Measurements from ENCODE around the gene GPR141. TPM values are rescaled to one million over a fixed set of nuclear protein-coding genes. Genes with fewer than 3 reads are reported as not detected.

GPR141 gene
- total and polyA plus RNA-seq, 2 of the 13 experiments (the other 11 are each of a cell fraction or from before 2014, with no cell fraction given) = not detected

DNA sequence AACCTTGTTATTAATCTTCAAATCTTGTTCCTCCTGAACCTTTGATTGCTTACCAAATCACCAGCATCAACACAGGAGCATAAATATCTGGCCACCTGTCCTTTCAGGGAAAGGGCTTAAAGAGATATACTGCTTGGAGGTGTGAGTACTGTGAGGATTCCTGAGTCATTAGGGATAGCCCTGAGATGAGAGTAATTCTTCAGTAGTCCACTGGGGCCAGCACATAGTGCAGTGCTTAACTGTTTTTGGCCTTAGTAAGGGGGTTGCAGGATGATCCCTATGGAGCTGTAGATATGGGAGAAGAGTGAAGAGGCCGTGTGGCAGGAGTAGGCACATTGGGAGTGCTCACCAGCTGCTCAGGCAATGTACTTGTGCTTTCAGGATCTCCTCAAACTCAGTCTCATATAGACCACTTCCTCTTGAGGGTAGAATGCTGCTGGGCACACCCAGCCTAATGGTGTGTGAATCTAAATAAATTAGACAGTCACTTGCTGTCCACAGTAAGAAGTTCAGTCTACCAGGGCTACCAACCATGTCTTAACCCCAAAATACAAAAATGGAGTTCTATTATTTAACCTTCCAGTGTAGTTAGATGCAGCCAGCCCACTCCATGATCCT, 26.5 kb upstream of the GPR141 start:
- WGBS (ENCODE audit: low lambda C conversion rate) = 17% methylated on average over 1 of the region's 1 CpG
- POLR2A ChIA-PET = no interaction called here
- Histone ChIP-seq H3K27ac (ENCODE audit: extremely low read length, insufficient read depth, low read length) (no peak overlapping the region), H2AFZ (ENCODE audit: low read length) (no peak overlapping the region), H3K27me3 (ENCODE audit: control insufficient read depth in 1 of 2, insufficient read depth in 2 of 2, low read length in 2 of 2) (no peaks in the 10 kb centered on the region), H4K20me1 (ENCODE audit: insufficient read depth, low read length) (no peaks in the 10 kb centered on the region), H3K79me2 (ENCODE audit: insufficient read depth, low read length) (no peaks in the 10 kb centered on the region), H3K4me1 (ENCODE audit: insufficient read depth, low read length) (no peaks in the 10 kb centered on the region), H3K4me3 (replicated peaks in 1 of 3; ENCODE audit: insufficient read depth in 1 of 3, low read depth in 2 of 3, low read length in 3 of 3) (no peak overlapping the region), H3K9ac (ENCODE audit: insufficient read depth, low read depth, low read length) (no peak overlapping the region), H3K9me3 (ENCODE audit: low read length) (no peaks in the 10 kb centered on the region), H3K4me2 (ENCODE audit: low read depth, low read length) (no peak overlapping the region), H3K36me3 (replicated peaks in 1 of 2; ENCODE audit: control insufficient read depth in 1 of 2, insufficient read depth in 2 of 2, low read length in 2 of 2) (no peaks in the 10 kb centered on the region)
- BruUV-seq (replicated peaks) = no TSS peak
- intact Hi-C loops (cut with micrococcal nuclease; ENCODE audit: unreplicated experiment) = no loop called here
- CTCF ChIA-PET (ENCODE audit: low intra/inter-chr PET ratio, low total read pairs) = no interaction called here
- TF ChIP-seq NR2F2 (IDR thresholded peaks at IDR 0.05; ENCODE audit: borderline replicate concordance, low read depth) = no peak
- TF ChIP-seq, protein P1, sequence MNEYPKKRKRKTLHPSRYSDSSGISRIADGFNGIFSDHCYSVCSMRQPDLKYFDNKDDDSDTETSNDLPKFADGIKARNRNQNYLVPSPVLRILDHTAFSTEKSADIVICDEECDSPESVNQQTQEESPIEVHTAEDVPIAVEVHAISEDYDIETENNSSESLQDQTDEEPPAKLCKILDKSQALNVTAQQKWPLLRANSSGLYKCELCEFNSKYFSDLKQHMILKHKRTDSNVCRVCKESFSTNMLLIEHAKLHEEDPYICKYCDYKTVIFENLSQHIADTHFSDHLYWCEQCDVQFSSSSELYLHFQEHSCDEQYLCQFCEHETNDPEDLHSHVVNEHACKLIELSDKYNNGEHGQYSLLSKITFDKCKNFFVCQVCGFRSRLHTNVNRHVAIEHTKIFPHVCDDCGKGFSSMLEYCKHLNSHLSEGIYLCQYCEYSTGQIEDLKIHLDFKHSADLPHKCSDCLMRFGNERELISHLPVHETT (CRISPR knock-in tag; conservative IDR thresholded peaks at IDR 0.05) = no peak
- DNase-seq (ENCODE audit: low spot score) (no peak), FAIRE-seq (no peak), ATAC-seq (0 out of 3 replicates have a peak, but pooled peaks have one; percentile 33)
- in situ Hi-C loops (cut with HindIII; ENCODE audit: extremely low pct_ligation_motif_present, low pct_unique_long_range_greater_than_20kb) = no loop called here

DNA sequence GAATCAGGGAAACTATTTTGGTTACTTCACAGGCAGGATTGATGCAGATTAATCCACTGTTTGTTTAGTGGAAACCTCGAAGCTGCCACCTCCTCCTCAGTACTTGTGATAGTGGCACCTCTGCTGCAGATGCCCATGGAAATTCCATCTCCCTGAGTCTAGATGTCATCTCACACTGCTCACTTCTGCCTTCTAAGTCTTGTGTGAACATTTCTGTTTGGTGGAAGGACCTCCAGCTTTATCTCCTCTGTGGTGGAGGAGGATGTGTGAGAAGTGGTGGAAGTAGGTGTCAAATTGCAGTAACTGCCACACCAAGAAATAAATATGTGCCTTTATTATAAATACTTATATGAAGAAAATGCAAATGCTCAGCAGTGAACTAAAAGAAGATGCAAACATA, 25.8 kb upstream of the GPR141 start:
- in situ Hi-C loops (cut with HindIII; ENCODE audit: extremely low pct_ligation_motif_present, low pct_unique_long_range_greater_than_20kb) (no loop called here), intact Hi-C loops (cut with micrococcal nuclease; ENCODE audit: unreplicated experiment) (no loop called here)
- Histone ChIP-seq H3K4me3 (replicated peaks in 1 of 3; ENCODE audit: insufficient read depth in 1 of 3, low read depth in 2 of 3, low read length in 3 of 3) (no peak overlapping the region), H3K36me3 (replicated peaks in 1 of 2; ENCODE audit: control insufficient read depth in 1 of 2, insufficient read depth in 2 of 2, low read length in 2 of 2) (no peaks in the 10 kb centered on the region), H3K4me1 (ENCODE audit: insufficient read depth, low read length) (no peaks in the 10 kb centered on the region), H3K27me3 (ENCODE audit: control insufficient read depth in 1 of 2, insufficient read depth in 2 of 2, low read length in 2 of 2) (no peaks in the 10 kb centered on the region), H3K9ac (ENCODE audit: insufficient read depth, low read depth, low read length) (no peak overlapping the region), H3K9me3 (ENCODE audit: low read length) (no peaks in the 10 kb centered on the region), H4K20me1 (ENCODE audit: insufficient read depth, low read length) (no peaks in the 10 kb centered on the region), H3K79me2 (ENCODE audit: insufficient read depth, low read length) (no peaks in the 10 kb centered on the region), H3K27ac (ENCODE audit: extremely low read length, insufficient read depth, low read length) (no peak overlapping the region), H2AFZ (ENCODE audit: low read length) (no peak overlapping the region), H3K4me2 (ENCODE audit: low read depth, low read length) (no peak overlapping the region)
- WGBS (ENCODE audit: low lambda C conversion rate) = 0% methylated on average over 1 of the region's 1 CpG
- DNase-seq (ENCODE audit: low spot score) (no peak), ATAC-seq (no peak), FAIRE-seq (no peak)
- TF ChIP-seq RARG (CRISPR knock-in tag; IDR thresholded peaks at IDR 0.05; ENCODE audit: low read depth) = no peak
- TF ChIP-seq ERF (CRISPR knock-in tag; IDR thresholded peaks at IDR 0.05) = no peak
- no peak for TF ChIP-seq SIN3A (IDR thresholded peaks at IDR 0.05; ENCODE audit: borderline replicate concordance, low read depth, low read length)
- TF ChIP-seq PITX1 (CRISPR knock-in tag; IDR thresholded peaks at IDR 0.05) = no peak
- no peak for TF ChIP-seq FOXA3 (CRISPR knock-in tag; IDR thresholded peaks at IDR 0.05)
- no peak for TF ChIP-seq PRMT3 (CRISPR knock-in tag; IDR thresholded peaks at IDR 0.05; ENCODE audit: borderline replicate concordance, low read depth)
- no peak for TF ChIP-seq ZNF772 (CRISPR knock-in tag; IDR thresholded peaks at IDR 0.05)
- no peak for TF ChIP-seq SIX4 (CRISPR knock-in tag; IDR thresholded peaks at IDR 0.05)
- TF ChIP-seq, protein P2, sequence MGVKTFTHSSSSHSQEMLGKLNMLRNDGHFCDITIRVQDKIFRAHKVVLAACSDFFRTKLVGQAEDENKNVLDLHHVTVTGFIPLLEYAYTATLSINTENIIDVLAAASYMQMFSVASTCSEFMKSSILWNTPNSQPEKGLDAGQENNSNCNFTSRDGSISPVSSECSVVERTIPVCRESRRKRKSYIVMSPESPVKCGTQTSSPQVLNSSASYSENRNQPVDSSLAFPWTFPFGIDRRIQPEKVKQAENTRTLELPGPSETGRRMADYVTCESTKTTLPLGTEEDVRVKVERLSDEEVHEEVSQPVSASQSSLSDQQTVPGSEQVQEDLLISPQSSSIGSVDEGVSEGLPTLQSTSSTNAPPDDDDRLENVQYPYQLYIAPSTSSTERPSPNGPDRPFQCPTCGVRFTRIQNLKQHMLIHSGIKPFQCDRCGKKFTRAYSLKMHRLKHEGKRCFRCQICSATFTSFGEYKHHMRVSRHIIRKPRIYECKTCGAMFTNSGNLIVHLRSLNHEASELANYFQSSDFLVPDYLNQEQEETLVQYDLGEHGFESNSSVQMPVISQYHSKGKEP (CRISPR knock-in tag; IDR thresholded peaks at IDR 0.05) = no peak
- no peak for TF ChIP-seq ZNF264 (CRISPR knock-in tag; IDR thresholded peaks at IDR 0.05)
- TF ChIP-seq HMG20B (CRISPR knock-in tag; conservative IDR thresholded peaks at IDR 0.05) = no peak
- CTCF ChIA-PET (ENCODE audit: low intra/inter-chr PET ratio, low total read pairs) = no interaction called here
- BruUV-seq (replicated peaks) = no TSS peak
- POLR2A ChIA-PET = no interaction called here
